SK-N-SH (cell line): ENCODE data around the gene COL23A1.

Experiments
- CHD2 ChIP-seq: fragments of 150-350 bp; IDR thresholded peaks from 2 replicates; pipeline ENCODE4 v1.6.1; 2018; ENCODE audit warnings: low read length; ENCODE audit not compliant: partially characterized antibody
- ELF1 ChIP-seq: IDR thresholded peaks from 2 replicates; pipeline ENCODE4 v1.4.0; 2012
- FOXJ3 ChIP-seq: sonication (generic); formaldehyde crosslinking; IDR thresholded peaks from 2 replicates; pipeline ENCODE4 v1.5.1; 2020; ENCODE audit warnings: mild to moderate bottlenecking, missing genetic modification reagents
- JUND ChIP-seq: IDR thresholded peaks from 2 replicates; pipeline ENCODE4 v1.4.0; 2012
- MXI1 ChIP-seq: IDR thresholded peaks from 2 replicates; pipeline ENCODE4 v1.6.1; 2012; ENCODE audit warnings: mild to moderate bottlenecking, low read depth, low read length, improper control_type of control experiment
- POLR2AphosphoS5 ChIP-seq: IDR thresholded peaks from 2 replicates; pipeline ENCODE4 v1.6.1; 2012; ENCODE audit warnings: low read depth, low read length
- SIN3A ChIP-seq: IDR thresholded peaks from 2 replicates; pipeline ENCODE4 v1.6.1; 2012; ENCODE audit warnings: low read depth, mild to moderate bottlenecking, low read length, moderate library complexity, borderline replicate concordance
- SMC3 ChIP-seq: IDR thresholded peaks from 2 replicates; pipeline ENCODE4 v1.6.1; 2012; ENCODE audit warnings: low read depth, low read length, improper control_type of control experiment
- TAF1 ChIP-seq: IDR thresholded peaks from 2 replicates; pipeline ENCODE4 v1.6.1; 2012; ENCODE audit warnings: low read depth, mild to moderate bottlenecking, low read length, moderate library complexity, borderline replicate concordance
- TCF12 ChIP-seq: IDR thresholded peaks from 2 replicates; pipeline ENCODE4 v1.4.0; 2012
- YY1 ChIP-seq: IDR thresholded peaks from 2 replicates; pipeline ENCODE4 v1.4.0; 2012; ENCODE audit warnings: low read depth, mild to moderate bottlenecking
- TF ChIP-seq, protein P1 (sequence below): fragments of 200-600 bp; sonication (generic); IDR thresholded peaks from 2 replicates; pipeline ENCODE4 v1.6.1; 2017; ENCODE audit warnings: antibody characterized with exemption, mild to moderate bottlenecking, moderate library complexity
- TF ChIP-seq, protein P2 (sequence below): IDR thresholded peaks from 2 replicates; pipeline ENCODE4 v1.4.0; 2012; ENCODE audit warnings: low read depth

DNA sequence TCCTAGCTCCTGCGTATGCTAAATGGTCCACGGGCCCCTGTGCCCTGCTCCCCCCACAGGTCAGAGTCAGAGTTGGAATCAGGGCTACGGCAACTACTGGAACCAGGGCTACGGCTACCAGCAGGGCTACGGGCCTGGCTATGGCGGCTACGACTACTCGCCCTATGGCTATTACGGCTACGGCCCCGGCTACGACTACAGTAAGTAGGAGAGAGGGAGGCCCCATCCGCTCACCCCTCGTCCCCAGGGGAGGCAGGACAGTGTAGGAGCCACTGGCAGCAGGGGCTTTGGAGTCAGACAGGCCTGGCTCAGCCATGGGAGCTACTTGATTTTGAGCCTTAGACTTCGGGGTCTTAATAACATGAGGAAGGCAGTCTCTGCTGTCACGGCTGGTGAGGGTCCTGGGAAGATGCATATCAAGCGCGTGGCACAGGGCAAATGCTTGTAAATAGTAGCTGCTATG lies 380.1 kb downstream of the COL23A1 start:
- TF ChIP-seq, protein P1, sequence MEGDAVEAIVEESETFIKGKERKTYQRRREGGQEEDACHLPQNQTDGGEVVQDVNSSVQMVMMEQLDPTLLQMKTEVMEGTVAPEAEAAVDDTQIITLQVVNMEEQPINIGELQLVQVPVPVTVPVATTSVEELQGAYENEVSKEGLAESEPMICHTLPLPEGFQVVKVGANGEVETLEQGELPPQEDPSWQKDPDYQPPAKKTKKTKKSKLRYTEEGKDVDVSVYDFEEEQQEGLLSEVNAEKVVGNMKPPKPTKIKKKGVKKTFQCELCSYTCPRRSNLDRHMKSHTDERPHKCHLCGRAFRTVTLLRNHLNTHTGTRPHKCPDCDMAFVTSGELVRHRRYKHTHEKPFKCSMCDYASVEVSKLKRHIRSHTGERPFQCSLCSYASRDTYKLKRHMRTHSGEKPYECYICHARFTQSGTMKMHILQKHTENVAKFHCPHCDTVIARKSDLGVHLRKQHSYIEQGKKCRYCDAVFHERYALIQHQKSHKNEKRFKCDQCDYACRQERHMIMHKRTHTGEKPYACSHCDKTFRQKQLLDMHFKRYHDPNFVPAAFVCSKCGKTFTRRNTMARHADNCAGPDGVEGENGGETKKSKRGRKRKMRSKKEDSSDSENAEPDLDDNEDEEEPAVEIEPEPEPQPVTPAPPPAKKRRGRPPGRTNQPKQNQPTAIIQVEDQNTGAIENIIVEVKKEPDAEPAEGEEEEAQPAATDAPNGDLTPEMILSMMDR = no peak
- TF ChIP-seq POLR2AphosphoS5 (no peak), SMC3 (no peak), FOXJ3 (CRISPR knock-in tag) (no peak), MXI1 (no peak), CHD2 (no peak), JUND (no peak), SIN3A (no peak), TAF1 (no peak), TCF12 (no peak), YY1 (no peak), ELF1 (no peak)
- TF ChIP-seq, protein P2, sequence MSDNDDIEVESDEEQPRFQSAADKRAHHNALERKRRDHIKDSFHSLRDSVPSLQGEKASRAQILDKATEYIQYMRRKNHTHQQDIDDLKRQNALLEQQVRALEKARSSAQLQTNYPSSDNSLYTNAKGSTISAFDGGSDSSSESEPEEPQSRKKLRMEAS = no peak
